Activated CD4-positive, alpha-beta T cell treated with anti-CD3 and anti-CD28 coated beads for 48 hours (primary cell): ENCODE measurements around the gene ACTL6B.
A peak's percentile ranks its signal among the peaks of the same experiment; 100 is the strongest.

Source experiments
- DNase-seq: peaks from one replicate; pipeline ENCODE4 v3.0.0-alpha.2; 2020

The ACTL6B gene

DNA sequence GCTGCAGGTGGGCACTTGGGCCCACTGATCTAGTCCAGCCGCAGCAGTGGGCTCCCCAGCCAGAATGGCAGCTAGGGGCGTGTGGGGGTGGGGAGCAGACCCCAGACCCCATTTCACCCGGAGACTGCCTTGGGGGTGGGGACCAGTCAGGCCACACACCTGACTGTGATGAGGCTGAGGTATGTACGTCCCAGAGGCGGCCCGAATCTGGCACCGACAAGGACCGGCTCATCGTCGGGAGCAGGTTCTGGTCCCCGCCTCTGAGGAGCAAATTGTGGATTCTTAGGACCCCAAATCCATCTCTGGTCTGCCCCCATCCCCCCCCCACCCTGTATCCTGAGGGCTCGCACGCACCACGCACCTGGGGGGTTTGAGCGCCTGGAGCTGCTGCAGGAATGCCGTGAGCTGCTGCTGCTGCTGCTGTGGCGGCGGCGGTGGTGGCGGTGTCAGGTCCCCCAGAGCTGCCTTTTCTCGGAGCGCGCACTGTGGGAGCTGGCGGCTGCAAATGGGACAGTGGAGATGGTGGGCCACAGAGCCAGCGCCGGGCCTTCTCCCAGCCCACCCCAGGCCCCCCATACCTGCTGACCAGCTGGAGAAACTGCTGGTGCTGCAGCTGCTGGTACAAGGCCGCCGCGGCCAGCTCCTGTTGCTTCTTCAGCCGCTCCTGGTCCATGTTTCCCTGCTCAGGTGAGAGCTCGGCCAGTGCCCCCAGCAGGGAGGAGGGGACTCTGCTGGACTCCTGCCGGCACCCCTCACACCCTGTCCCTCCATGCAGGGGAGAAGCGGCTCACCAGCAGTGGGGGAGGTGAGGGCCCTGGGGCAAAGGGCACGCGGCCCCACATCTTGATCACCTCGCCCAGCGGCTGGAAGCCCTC lies 27.6 kb upstream of the ACTL6B start:
- no peak for DNase-seq

DNA sequence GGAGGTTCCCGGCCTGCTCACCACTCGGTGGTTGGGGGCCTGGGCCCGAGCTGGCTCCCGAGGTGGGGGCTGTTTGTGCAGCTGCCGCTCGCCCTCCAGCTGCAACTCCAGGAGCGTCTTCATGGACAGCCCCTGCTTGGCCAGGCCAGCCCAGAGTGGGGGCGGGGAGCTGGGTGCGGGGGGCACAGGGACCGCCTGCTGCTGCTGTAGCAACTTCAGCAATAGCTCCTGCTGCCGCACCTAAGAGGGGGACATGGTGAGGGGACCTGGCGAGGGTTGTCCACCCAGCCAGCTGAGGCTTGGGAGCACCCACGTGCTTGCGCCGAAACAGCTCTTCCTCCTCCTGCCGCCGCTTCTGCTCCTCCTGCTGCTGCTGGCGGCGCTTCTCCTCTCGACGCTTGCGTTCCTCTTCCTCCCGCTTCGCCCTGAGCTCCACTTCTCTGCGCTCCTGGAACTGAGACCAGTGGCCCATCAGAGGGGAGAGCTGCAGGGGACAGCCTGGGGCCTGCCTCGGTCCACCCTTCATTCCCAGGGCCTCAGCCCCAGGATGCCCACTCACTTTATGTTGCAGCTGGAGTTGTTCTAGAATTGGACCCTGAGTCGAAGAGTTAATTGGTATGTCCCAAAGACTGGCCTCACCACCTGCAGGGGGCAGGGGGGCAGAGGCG lies 26.9 kb upstream of the ACTL6B start:
- DNase-seq, result no peak

DNA sequence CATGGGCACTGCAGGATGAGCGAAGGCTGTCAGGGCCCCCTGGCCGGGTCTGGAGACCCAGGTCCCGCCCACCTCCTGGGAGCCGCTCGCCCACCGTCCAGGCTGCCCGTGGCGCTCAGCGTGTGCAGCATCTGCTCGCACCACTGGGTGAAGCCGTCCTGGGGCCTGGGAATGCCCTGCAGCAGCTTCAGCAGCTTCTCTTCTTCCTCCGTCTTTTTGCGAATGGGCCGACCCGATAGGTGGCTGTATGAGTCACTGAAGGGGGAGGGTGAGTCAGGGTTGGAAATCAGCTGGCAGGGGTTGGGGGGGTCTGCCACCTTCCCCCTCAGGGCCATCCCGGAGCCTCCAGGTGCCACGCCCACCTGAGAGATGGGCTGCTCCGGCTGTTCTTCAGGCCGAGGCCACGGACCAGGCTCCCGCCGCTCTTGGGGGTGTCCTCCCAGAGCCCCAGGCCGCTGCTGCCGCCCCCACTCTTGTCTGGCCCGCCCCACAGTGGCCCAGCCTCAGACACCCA lies 26.0 kb upstream of the ACTL6B start:
- no peak for DNase-seq

DNA sequence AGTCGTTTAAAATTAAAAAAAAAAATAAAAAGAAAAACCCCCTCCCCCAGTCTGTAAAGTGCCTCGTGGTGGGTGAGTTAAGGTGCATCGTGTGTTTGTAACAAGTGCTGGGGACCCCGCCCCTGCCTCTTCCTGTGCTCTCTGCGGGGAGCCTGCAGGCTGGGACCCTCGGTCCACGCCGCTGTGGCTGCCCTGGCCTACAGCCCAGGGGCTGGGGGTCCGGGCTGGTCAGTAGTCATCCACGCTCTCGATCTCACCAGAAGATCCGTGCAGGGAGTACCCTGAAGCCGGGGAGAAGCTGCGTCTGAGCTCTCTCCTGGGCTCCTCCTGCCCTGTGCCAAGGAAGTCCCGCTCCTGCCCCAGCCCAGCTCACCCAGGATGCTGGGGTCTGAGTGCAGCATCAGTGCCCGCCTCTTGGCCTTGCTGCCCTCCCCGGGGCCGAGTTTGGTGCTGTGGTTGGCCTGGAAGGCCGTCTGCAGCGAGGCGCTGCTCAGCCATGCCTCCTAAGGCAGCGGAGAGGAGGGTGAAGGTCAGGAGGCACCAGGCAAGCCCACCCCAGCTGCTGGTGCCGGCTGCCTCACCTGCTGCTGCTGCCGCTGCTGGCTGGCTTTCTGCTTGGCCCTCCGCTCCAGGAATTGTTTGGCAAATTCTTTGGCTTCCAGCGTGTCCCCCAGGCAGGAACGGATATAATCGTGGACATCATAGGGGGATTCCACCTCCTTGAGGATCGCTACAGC lies 25.4 kb upstream of the ACTL6B start:
- no peak for DNase-seq

DNA sequence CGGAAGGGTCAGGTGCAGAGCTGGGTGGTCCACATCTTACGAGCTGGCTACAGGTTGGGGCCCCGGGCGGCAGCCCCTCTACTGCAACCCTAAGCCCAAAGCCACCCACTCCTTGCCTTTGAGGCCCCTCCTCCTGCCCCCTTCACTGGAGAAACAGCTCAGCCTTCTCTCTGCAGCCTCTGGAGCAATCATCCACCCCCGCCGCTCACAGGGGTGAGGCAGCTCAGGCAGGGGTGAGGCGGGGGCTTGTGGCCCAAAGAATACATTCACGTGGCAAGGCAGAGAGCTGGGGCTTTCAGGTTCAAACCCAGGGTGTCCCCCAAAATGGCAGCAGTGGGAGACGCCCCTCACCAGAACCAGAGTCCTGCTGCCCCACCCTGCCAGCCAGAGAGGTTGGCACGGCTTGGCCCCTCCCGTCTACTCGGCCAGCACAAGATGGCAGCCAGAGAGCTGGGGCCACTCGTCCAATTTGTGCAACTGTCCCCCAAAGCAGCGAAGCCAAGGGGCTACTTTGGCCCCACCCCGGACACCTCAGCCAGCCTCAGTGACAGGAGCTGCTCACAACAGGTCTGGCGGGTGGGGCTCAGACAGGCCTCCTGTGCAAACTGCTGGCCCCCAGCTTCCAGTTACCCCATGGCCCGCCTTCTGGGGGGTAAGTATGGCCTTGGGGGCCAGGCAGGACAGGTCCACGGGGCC lies 24.5 kb upstream of the ACTL6B start:
- no peak for DNase-seq

DNA sequence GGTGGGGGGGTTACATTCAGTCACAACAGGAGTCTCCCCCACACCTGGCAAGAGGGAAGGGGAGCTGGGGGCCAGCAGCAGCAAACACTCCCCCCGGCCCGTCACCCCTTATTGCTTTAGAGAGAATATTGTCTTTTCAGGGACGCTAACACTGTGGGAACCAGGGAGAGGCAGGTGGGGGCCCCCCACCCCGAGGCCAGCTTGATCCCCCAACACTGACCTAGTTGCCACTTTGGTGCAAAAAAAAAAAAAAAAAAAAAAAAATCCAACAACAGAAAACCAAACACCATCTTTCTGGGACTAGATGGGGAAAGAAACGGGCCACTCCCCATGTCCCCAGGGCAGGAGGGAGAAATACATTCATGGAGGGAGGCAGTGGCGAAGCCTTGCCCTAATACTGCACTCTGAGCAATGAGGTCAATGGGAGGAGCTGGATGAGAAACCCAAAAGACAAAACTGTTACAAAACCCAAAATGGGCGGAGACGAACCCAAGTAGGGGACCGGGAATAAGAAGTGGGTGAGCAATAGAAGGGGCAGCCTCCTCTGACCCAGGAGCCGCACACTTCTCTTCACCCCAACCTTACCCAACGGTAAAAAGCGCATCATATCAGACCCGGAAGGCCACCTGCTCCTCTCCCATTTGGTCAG lies 23.8 kb upstream of the ACTL6B start:
- no peak for DNase-seq

DNA sequence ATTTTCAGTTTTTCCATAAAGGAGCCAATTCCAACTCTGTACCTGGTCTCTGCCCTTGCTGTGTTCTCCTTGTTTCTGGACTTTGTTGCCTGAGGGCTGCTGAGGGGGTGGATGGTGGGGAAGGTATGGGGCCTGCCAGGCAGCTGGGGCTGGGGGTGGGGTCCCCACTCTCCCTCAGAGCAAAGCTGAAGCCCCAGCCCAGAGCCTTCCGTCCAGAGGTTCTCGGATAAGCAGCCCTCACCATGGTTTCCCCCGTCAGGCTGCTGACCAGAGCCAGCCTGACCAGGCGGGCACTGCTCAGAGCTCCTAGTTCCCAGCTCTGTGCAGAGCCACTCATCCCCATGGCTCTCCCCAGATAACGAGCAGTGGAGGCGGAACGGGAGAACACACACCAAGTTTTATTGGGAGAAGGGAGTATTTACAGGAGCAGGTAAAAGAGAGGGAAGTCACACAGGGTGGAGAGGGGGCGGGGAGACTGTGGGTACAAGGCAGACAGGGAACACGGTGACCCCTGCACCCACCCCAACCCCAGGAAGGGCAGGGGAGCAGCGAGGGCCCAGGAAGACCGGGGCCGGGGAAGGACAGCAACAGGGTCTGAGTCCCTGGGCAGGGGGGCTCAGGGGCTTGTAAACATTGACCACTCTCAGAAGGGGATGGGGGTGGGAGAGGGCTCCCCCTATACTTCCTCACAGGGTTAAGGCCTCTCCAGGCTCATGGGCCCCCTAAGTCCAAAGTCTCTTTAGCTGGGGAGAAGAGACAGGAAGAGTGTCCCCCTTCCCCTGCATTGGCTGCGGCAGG lies 23.1 kb upstream of the ACTL6B start:
- DNase-seq, result no peak

DNA sequence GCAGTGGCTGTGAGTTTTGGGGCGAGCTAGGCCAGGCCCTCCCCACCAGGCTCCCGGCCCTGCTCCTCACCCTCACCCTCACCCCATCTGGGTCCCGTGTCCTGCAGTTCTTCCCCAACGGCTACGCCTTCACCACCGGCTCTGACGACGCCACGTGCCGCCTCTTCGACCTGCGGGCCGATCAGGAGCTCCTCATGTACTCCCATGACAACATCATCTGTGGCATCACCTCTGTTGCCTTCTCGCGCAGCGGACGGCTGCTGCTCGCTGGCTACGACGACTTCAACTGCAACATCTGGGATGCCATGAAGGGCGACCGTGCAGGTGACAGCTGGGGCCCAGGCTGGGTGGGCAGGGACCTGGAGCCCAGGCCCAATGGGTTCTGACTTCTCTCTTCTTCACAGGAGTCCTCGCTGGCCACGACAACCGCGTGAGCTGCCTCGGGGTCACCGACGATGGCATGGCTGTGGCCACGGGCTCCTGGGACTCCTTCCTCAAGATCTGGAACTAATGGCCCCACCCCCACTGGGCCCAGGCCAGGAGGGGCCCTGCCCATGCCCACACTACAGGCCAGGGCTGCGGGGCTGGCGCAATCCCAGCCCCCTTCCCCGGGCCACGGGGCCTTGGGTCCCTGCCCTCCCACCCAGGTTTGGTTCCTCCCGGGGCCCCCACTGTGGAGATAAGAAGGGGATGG lies 22.2 kb upstream of the ACTL6B start:
- no peak for DNase-seq

DNA sequence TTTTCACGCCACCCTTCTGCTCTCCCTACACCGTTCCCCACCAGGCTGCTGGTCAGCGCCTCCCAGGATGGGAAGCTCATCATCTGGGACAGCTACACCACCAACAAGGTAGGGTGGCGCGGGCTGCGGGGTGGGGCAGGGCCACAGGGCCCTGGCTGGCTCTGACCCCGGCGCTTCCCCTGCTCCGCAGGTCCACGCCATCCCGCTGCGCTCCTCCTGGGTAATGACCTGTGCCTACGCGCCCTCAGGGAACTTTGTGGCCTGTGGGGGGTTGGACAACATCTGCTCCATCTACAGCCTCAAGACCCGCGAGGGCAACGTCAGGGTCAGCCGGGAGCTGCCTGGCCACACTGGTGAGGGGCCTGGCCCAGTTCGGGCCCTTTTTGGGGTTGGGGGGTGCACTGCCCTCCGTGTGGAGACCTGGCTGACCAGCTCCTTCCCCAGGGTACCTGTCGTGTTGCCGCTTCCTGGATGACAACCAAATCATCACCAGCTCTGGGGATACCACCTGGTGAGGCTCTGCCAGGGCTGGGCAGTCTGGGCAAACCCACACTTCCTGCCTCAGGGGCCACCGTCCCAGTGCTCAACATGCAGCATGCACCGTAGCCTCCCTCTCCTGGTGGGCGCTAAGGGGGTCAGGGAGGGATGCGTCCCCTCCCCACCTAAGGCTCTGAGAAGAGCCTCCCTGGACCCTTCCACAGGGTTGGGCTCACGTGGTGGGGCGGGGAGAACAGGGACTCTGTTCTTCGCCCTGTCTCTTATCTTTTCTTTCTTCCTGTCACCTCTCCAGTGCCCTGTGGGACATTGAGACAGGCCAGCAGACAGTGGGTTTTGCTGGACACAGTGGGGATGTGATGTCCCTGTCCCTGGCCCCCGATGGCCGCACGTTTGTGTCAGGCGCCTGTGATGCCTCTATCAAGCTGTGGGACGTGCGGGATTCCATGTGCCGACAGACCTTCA lies 21.3 kb upstream of the ACTL6B start:
- no peak for DNase-seq

DNA sequence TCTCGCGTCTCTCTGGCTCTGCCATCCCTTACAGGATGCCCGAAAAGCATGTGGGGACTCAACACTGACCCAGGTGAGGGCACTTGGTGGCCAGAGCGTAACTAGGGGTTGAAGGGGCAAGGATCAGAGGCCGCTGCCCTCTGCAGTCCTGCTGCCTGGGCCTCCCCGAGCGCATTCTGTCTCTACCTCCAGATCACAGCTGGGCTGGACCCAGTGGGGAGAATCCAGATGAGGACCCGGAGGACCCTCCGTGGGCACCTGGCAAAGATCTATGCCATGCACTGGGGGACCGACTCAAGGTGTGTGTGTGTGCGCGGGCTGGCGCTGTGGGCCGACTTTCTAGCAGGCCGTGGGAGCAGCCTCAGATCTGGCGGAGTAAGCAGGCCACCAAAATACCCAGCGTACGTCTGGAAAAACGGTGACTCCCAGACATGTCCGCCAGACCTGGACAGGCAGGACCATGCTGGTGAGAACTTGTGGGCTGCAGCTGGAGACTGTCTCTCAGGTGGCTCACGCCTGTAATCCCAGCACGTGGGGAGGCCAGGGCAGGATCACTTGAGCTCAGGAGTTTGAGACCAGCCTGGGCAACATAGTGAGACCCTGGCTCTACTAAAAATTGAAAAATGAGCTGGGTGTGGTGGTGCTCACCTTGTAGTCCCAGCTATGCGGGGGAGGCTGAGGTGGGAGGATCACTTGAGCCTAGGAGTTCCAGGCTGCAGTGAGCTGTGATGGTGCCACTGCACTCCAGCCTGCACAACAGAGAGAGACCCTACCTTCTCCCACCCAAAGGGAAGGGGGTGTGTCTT lies 20.5 kb upstream of the ACTL6B start:
- no peak for DNase-seq

DNA sequence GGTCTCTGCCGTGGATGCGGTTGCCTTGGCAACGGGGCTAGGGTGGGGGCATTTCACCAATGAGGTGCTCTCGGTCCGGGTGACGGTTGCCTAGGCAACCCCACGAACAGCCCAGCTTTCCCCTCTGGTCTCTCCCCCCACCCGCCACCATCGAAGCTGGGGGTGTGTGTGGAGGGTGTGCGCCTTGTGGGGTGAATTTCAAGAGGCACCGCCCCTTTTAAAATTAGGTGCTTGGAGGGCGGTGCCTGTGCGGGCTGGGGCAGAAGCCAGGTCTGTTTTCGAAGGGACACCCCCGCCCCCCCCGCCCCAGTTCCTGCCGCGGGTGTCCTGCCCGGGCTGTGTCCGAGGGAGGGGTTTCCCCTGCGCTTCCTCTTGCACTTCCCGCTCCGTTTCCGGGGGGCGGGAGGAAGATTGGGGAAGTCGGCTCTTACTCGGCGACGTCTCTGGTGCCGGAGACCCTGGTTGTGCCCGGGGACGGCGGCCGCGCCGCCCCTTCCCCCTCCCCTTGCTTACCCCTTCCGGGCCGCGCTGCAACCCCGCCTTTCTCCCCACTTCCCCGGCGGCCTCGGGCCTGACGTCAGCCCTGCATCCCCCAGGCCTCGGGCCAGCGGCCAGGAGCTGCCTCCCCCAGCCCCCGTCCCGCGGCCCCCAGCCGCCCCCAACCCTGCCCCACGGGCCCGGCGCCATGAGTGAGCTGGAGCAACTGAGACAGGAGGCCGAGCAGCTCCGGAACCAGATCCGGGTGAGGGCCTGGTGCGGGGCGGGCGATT lies 19.5 kb upstream of the ACTL6B start:
- DNase-seq, result peak; percentile 79

DNA sequence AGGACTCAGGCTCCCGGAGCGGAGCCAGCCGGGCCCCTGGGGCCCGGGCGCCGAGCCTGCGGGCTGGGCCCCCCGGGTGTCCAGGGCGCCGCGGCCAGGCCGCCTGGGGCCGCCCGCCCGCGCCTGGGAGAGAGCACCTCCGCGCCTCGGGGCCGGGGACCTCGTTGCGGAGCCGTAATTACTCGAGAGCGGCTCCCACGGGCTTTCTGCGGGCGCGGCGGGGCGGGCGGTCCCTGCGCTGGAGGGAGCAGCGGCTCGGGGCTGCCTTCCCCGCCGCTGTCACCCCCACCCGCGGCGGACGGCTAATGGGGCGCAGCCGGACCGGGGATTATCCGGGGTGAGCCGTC lies 18.8 kb upstream of the ACTL6B start:
- no peak for DNase-seq

DNA sequence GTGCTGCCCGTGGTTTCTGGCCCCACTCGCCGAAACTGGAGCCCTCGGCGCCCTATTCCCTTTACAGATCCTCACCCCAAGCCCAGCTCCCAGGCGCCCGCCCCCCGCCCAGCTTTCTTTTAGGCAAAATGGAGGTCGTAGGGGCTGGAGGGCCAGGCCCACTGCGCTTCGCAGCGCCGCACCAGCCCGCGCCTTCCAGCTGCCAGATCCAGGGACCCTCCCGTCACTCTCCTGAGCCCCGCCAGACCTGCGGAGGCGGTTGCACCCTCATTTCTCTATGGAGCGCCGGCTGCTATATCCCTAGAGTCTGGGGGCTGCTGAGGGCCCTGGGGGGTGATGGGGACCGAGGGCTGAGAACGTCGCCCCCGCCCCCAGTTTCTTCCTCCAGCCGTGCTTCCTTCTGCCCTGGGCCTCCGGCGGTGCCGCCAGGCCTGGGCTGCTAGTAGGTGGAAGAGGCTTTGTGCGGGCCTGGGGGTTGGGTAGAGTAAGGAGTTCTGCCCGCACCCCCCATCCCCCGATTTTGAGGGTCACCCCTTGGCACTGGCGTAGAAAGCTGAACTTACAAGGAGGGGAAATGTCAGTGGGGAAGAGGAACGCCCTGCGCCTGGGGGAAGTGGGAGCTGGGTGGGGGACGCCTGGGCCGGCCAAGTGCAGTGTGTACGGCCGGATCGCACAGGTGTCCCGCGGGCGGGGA lies 18.3 kb upstream of the ACTL6B start:
- no peak for DNase-seq

DNA sequence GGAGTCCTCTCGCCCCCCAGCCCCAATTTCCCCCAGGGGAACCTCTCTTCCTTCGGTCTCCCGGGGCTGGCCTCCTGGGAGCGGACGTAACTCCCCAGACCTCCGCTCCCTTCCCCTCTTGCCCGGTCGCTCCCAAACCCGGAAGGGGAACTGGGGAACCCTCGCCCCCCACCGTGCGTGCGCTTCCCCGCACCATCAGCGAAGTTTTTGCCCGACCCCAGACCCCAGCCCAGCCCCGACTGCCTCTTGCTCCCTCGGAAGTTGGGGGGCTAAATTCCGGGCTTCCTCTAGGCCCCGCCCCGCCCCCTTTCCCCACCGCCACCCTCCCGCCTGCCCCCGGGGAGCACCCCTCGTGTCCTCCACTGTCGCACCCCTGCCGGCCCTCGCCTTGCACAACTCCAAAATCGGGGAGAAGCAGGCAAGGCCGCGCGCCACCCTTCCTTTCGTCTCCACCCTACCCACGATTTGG lies 17.7 kb upstream of the ACTL6B start:
- peak; percentile 51 for DNase-seq

DNA sequence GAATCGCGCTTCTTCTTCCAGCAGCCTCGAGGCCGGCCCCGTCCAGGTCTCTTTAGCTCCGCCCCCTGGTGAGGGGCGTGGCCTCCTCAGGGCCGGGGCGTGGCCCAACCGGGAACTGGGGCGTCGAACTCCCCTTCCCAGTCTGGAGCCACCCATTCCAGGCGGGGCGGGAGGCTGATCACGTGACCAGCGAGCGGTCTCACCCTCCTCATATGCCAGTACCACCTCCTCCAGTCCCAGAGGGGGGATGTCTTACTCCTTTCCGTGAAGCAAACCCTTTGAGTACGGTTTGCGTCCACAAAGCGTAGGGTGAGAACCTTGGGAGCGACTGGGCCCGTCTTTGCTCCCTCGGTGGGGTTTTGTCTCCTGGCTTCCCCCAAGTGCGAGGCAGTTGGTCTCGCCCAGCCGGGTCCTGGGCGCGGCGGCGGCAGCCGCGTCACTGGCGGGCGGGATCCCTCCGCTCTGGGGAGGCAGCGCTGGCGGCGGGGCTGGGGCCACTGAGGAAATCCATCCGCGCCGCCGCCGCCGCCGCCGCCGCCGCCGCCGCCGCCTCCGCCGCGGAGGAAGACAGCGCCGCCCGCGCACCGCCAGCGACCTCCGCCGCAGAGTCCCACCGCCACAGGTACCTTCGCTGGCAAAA lies 17.2 kb upstream of the ACTL6B start, which contains the start of gene GNB2:
Gene GNB2, plus strand, starts transcription at position 439 of the 640 bp plus-strand sequence. CDS start 2,526 bp downstream, outside the sequence.
- peak; percentile 100 for DNase-seq
